ENCODE data around the gene CUL4A.
A peak's percentile ranks its signal among the peaks of the same experiment; 100 is the strongest.

Gene CUL4A

DNA sequence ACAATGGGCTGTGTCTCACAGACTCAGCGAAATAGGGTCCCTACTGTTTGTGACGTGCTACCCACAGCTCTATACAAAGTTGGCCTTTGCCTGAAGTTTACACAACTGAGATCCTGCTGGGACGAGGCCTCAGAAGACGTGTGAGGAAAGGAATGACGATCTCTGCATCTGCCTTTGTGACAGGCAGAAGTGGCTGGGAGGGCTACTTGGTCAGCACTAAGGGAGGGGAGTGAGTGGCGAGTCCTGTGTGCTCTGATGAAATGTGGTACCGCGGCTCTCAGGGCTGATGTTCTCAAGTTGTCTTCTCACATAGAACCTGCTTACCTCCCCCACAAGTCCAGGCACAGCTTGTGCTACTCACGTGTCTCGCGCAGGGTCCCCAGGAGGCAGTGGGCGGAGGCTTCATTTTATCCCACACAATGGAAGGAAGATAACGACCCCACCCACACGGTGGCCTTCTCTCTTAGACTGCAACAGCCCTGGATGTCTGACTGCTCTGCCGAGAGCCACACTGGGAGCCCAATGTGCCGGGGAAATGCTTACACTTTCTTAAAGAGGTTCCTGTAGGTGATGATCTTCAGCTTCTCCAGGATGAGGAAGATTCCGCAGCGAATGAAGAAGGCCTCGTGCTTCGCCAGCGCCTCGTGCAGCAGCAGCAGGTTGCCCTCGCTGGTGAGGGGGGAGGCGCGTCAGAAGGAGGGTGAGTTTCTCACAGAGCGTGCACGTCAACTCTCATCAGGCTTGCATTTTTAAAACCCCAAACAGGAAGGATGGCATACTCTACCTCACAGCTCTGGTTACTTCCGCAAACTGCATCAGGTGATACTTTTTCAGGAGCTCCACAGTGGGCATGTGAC lies 29.8 kb upstream of the CUL4A start:
- no peak for DNase-seq (ENCODE audit: low spot score)

DNA sequence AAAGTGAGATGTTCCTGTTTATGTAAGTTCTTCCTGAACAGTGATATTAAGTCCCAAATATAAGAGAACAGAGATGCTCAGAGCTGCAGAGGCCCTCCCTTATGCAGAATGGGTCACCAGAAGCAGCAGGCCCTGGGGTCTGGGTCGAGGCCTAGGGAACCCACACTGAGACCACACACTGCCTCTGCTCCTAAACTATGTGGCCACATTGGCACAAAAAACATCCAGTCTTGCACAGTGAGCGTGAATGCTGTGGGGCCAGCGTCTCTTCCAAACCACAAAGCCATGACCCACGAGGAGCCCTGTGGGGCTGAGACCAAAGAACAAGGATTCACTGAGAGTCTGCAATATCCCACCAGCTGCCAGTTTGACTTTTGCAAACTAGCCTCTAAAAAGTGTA lies 27.4 kb upstream of the CUL4A start:
- no peak for DNase-seq (ENCODE audit: low spot score)

DNA sequence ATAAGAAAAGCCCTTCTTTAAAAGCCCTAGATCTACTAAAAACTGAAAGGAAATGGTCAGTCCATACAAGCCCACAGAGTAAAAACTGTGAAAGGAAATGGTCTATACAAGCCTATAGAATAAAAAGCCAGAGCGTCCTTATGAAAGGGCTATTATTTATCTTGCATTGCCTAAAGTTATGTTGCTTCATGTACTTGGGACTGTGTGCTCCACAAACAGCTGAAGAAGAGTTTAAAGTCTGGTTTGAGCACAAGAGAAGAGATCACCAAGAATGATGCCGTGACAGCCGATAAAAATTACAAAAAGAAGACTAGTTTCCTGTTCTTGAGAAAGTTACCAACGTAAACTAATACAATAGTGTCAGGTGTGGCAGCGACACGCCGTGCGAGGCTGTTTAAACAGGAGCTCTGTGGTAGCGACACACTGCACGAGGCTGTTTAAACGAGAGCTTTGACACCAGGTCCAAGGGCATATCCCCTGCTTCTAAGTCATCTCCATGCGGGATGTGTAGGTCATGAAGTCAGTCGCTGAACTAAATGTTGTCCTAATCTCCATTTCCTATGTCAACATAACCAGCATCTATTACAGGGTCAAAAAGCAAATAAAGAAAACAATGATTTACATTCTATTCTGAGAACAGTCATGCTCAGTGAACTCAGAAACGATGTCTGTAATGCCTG lies 25.8 kb upstream of the CUL4A start:
- no peak for DNase-seq (ENCODE audit: low spot score)

DNA sequence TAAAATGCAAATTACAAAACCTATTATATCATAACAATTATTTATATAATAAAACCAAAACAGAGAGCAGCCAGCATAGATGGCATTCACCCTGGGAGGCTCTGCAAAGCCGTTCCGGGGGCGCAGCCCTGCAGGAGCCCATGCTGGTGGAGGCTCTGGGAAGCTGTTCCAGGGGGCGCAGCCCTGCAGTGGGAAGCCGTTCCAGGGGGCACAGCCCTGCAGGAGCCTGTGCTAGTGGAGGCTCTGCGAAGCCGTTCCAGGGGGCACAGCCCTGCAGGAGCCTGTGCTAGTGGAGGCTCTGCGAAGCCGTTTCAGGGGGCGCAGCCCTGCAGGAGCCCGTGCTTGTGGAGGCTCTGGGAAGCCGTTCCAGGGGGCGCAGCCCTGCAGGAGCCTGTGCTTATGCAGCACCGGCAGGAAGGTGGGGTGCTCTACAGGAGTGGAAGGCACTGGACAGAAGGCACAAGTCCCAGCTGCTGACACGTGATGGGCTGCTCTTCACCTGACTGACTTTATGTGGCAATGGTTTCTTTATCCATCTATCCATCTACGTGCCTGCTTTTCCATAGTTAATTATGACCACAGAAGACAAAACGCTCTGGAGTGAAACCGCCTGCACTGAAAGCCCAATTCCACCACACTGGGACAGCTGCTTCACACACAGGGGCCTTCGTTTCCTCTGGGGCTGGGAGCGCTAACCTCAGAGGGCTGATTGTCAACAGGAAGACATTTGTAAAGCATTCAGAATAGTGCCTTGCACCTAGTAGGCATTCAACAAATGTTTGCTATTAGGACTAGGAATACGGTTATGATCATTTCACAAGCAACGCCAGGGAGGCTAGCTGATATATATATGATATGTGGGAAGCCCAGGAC lies 24.6 kb upstream of the CUL4A start:
- DNase-seq (ENCODE audit: low spot score), result peak; percentile 39

DNA sequence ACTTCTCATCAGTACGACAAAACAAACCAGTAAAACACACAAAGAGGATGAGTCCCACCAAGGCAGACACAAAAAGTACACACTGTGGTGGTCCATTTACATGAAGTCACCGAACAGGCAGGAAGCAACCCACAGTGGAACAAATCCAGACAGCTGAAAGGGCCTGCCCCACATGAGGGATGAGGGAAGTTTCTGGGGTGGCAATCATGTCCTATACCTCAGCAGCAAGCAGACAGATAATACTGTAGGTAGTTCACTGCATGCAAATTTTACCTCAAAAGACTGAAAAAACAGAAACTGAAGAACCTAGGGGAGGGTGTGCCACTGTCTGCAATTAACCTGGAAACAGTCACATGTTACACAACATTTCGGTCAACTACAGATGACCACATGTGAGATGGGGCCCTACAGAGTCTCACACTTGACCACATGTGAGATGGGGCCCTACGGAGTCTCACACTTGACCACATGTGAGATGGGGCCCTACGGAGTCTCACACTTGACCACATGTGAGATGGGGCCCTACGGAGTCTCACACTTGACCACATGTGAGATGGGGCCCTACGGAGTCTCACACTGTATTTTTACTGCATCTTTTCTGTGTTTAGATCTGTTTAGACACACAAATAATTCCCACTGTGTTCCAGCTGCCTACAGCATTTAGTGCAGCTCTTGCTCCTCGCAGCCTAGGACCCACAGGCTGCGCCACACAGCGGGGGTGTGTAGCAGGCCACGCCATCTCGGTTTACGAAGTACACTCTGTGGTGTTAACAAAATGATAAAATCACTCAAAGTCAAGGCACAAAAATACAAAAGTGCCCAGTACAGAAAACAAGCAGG lies 23.1 kb upstream of the CUL4A start:
- peak; percentile 21 for DNase-seq (ENCODE audit: low spot score)

- peak; percentile 75 for DNase-seq (ENCODE audit: low spot score)
Observed at GRCh38 chr13:113187263-113187669, 22.1 kb upstream of the CUL4A start.

- no peak for DNase-seq (ENCODE audit: low spot score)
Observed at GRCh38 chr13:113187883-113188665, 21.3 kb upstream of the CUL4A start.

- no peak for DNase-seq (ENCODE audit: low spot score)
Observed at GRCh38 chr13:113190181-113190580, 19.2 kb upstream of the CUL4A start.

DNA sequence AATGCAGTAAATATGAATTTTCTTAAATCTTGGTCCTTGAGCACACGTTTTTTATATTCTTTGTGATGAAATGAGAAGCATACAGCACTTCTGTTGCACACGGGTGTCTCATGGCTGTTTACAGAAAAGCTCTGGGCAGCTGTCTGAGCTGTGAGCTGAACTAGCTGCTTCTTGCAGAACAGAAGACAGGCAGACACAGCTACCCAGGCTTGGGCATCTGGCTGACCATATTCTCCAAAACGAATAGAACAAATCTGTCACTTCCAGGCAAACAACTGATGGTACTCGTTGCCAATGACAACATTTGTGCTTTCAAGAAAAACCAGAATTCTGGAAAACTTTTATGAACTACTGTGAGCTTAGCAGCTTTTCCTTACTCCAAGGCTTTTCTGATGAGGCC lies 17.1 kb upstream of the CUL4A start:
- DNase-seq (ENCODE audit: low spot score), result no peak

GRCh38 chr13:113192902-113193301 lies 16.5 kb upstream of the CUL4A start:
- DNase-seq (ENCODE audit: low spot score), result no peak

GRCh38 chr13:113195360-113195759 lies 14.1 kb upstream of the CUL4A start:
- DNase-seq (ENCODE audit: low spot score), result no peak

DNA sequence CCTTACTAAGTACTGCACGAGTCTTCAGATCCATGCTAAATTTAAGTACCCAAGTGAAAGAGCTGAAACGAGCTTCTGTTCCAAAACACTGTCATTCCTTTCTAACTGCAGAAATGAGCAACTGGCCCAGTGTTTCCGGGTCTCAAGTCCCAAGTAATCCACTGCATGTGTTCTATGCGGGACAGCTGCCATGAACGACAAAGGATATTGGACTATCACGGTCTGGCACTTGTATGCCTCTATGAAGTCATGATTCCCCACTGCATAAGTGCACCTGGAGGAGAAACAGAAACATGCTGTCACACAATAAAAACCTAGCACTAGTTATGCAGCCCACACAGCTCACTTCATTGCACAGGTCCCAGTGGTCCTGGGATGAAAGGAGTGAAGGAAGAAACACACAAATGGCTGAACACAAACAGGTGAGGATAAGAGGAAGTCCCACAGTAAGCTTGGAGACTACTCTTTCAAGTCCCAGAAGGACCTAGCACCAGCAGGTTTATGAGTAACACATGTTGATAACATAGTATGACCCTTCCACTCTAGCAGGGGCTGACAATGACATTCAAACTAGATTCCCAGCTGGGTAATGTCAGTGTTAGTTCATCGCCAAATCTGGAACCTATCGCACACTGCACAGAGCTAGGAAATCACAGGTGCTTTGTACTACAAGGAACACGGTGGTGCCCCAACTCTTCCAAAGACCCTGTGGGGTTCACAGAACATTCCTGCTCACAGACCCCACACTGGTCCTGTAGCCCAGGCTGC lies 12.3 kb upstream of the CUL4A start:
- DNase-seq (ENCODE audit: low spot score), result no peak

GRCh38 chr13:113201815-113202214 lies 7.6 kb upstream of the CUL4A start:
- no peak for DNase-seq (ENCODE audit: low spot score)

DNA sequence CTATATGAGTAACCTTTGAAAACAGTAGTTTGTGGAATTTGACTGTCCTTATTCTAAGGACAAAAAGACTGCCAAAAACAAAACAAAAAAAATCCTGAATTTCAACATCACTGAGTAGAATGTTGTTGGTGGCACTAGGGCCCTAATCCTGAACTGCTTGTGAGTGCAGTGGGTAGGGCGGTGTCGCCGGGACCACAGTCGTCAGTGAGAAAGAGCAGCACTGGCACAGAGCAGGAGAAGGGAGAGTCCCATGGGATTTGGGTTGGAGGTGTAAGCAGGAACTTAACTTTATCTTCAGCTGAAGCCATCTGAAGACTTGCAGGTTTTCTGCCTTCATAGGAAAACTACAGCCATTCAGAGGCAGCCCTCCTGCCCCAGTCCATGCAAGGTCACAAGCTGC lies 6.5 kb upstream of the CUL4A start:
- DNase-seq (ENCODE audit: low spot score), result no peak

DNA sequence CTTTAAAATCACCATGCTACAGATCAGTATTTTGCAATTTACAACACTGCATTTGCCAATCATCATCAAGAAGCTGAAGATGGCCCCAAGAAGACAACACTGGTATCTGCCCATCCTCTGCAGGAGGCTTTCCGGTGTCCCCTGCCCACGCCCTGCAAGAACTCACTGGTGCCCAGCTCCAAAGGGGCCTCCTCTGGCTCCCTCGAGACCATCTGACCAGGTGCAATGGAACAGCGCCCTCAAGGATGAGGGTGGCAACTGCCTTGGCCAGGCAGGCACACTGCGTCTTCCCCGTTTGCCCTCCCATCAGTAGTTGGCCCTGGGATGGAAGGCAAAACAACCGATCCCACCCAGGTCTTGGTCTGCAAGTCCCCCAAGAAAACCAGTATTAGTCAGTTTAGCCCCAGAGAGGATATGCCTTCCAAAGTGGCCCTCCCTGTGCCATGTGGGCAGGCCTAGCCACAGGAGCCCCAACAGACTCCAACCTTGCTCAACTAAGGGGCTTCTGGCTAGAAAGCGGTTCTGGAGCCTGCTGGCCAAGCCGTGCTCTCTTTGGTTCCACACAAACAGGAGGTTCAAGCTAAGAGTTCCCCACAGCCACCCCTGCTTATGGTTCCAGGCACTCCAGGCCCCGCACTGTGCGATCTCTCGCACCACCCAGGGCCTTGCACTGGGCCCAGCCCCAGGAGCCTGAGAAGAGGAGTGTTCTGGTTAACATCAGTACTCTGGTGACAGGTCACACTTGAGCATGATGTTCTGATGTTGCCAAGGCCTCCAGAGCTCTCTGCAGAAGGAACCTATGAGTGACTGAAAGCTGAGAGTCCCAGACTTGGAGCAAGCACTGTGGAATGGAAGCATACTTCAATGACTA lies 5.7 kb upstream of the CUL4A start:
- no peak for DNase-seq (ENCODE audit: low spot score)

DNA sequence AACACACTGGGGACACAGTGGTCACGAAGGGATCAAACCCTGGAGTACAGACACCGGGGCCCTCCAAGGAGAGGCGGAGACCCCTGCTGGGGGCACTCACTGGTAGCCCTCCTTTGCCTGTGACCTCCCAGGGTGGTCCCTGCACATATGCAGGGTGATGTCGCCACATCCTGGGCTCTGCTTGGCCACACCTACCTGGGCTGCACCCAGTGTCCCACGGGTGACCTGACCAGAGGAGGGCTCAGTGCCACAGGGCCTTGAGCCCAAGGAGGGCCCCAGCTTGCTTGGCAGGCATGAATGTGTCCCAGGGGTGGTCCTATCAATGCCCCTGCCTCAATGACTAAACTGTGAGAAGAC lies 5.1 kb upstream of the CUL4A start:
- DNase-seq (ENCODE audit: low spot score), result no peak

GRCh38 chr13:113205428-113205931 lies 3.9 kb upstream of the CUL4A start:
- DNase-seq (ENCODE audit: low spot score), result no peak

DNA sequence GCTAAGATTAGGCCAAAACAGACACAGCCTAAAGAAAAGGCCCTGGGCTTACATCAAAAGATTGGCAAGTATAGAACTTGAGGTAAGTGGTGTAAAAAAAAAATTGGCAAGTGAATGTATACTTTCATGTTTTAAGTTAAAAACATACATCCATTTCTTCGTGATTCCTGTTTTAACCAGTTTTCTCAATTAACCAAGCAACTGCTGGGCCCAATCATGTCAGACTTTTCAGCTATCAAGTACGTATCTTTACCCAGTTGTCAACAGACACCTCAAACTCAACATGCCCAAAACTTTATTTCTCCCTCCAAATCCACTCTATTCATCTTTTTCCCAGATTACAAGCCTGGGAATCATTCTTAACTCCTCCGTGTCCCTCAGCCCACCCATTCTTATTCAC lies 2.0 kb upstream of the CUL4A start:
- DNase-seq (ENCODE audit: low spot score), result no peak

- DNase-seq (ENCODE audit: low spot score), result no peak
Observed at GRCh38 chr13:113207890-113208420, 1.5 kb upstream of the CUL4A start.
